HuH-7.5 (cell line): ENCODE data around the gene SLX9.
"Not testable (repeated sequence)": the region's sequence is repeated elsewhere in the genome, so short reads cannot be mapped to it uniquely, and the experiment has no call there.

Experiments
- DNase-seq: peaks from one replicate; pipeline ENCODE4 v3.0.0; 2011; ENCODE audit warnings: low spot score

SLX9 gene

DNA sequence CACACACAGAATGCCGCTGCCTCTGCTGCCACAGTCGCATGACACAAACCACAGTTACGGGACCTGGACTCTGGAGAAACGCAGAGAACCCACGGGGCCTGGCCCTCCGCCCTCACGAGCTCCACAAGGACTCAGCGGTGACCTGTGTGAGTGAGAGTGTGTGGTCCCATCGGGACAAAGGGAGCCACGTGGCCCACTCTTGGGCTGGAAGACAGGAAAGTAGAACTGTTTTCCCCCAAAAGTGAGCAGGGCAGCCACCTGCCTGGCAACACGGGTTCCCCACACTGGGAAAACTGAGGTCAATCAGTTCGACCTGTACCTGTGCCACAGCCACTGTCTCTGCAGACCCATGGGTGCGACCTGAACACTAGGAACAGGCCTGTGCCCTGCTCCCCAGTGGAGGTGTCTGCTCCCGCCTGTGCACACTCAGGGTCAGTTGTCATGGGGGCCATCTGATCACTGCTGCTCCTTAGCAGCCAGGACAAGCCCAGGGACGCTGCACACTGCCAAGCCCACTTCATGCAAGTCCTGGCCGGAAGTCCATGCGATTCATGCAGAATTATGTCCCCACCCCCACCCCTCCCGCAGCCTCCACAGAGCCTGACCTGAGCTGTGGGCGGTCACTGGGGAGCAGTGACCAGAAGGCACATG is 80.2 kb downstream of the SLX9 start:
- DNase-seq = no peak

DNA sequence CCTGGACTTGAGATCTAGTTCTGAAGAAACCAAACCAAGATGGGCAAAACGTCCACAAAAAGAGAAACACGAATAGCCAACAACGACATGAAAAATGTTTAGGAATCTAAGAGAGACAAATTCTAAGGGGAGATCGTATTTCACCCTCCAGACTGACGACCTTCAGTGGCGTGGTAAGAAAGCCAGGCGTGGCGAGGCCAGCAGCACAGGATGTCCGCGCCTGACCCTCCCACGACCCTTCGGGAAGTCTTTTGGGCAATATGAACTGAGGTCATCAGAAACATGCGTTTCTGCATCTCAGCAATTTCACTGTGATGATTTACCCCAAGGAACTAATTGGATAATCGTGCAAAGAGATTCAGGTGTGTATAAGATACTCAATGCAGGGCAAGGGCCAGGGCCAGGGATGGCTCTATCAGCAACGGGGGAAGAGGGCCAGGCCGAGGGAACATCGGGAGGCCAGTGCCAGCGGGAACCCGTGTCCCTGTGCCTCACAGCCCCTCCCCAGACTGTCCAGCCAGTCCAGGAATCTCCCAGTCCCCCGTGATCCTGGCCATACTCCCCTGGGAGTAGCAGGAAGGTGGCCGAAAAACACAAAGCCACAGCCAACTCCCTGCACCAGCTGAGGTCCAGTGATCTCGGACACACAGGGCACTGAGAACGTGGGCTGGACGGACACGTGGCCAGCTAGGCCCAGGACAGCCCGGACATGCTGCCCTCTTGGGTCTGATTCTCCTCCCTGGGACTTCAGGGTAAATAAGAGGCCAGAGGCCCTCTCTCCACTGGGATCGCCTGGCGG is 81.0 kb downstream of the SLX9 start:
- DNase-seq = no peak

DNA sequence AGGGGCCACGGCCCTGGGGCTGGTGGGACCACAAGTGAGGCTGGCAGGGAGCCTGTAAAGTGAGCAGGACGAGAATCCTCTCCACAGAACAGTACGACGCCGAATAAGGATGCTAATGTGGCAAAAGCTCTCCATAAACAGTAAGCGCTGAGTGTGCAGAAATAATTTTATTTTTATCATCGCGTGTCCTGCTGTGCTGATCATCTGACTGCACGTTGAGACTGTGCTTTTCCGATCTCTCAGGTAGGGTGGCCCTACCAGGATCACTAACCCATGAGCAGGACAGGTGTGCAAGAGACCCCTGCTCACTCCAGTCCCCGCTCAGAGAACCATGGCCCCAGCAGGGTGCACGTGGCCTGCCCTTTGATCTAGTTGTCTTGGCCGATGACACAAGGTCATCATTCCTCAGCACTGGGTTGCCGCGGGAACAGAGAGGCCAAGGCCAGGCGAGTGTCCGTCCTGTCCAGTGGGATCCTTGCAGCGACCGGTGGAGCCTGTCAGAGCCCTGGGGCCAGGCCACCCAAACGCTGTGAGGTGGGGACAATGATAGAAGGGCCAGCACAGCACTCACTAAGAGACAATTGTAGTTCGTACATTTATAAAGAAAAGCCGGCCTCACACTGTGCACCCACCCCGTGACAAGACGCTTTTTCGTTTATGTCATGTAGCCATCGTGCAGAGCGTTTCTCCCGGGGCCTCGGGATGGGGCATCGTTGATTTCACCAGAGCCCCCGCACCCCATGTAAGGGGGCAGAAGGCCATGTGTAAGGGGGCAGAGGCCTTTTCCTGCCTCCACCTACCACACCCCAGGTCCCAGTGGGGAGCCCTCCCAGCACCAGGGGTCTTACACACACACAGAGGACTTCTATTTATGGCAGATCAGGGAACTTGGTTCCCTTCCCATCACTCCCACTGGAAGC is 81.9 kb downstream of the SLX9 start:
- DNase-seq = peak; percentile 36

DNA sequence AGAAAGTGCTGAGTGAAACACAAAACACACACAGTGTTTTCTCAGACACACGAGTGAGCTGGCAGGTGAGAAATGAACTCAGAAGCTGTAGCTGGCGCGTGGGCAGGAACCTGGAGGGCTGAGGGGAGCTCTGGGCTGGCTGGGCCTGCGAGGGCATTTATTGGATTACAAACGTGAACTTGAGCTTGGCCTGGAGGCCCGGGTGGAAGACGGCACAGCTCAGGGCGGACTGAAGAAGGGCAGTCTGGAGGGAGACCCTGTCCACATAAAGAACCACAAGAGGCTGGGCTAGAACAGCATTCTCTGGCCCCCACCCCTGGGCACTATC is 82.5 kb downstream of the SLX9 start:
- DNase-seq = no peak

DNA sequence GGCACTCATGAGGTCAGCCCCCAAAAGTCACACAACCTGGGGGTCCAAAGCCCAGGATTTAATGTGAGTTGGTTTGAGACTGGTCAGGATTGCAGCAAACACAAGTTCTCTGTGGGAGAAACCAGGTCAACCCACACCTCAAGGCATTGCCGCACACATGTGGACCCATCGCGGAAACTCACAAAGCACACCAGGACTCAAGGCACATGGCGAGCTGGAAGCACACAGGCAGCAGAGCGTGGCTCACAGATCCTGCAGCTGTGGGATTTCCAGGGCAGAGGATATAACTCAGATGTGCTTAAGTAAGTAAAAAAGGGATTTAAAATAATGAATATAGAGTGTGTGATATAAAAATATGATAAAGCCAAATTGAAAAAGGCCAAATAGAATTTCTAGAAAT is 82.9 kb downstream of the SLX9 start:
- DNase-seq = no peak

DNA sequence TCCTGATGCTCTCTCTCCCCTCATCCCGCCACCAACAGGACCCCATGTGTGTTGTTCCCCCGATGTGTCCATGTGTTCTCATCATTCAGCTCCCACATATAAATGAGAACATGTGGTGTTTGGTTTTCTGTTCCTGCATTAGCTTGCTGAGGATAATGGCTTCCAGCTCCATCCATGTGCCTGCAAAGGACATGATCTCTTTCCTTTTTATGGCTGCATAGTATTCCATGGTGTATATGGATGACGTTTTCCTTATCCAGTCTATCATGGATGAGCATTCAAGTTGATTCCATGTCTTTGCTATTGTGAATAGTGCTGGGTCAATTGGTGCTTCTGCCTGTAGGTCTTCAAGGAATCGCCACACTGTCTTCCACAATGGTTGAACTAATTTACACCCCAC is 84.7 kb downstream of the SLX9 start:
- not testable (repeated sequence) for DNase-seq

DNA sequence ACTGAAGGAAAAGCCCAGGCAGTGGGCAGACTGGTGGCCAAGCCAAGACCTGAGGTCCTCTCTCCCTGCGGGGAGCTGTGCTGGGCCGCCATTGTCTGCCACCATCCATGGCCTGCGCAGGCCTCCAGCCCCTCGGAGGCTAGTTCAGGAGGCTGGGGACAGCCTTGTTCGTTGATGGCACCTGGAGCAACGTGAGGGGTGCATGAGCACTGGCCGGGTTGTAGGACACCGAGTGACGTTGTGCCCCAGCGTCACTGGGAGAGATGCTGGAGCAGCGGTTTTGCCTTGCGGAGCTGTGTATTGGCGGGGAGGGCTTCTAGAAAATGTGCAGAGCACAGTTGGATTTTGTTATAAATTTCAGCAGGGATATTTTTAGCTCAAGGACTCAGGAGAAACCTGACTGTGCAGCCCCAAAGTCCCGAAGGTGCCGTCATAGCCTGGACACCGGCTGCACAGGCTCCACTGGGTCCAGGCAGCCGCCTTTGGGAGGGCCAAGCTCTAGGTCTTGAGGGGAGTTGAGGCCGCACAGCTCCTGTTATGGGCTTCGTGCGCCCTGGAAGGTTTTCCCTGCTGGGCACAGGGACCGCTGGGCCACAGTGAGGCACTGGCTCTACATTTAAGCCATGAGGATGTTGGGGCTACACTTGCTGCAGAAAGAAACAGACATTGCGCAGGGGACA is 86.4 kb downstream of the SLX9 start:
- no peak for DNase-seq
